ENCODE data around the gene GPT2. TPM values are rescaled to one million over a fixed set of nuclear protein-coding genes. Genes with fewer than 3 reads are reported as not detected.

Gene GPT2
- total RNA-seq, 1 donor = 15.6 TPM

DNA sequence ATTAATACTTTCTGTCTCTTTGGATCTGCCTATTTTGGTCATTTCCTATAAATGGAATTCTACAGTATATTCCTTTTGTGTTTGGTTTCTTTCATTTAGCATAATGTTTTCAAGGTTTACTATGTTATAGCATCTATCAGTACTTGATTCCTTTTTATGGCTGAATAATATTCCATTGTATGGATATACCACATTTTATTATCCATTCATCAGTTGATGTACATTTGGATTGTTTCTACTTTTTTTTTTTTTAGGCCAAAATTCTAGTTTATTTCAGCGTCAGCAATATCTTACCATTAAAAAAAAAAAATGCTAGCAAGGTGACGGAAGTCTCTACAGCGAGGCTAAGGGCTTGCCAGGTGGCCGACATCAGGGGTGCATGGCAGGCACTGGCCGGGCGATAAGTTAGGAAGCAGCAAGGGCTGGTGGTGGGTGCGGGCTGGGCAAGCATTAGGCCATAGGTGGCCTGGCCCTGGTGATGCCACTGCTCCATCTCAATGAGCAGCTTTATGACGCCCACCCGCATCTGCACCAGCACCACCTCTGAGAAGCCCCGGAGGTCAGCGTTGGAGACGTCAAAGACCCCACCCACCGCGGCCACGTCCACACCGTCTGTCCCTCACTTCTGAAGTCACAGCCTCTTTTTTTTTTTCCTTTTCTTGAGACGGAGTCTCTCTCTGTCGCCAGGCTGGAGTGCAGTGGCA is 41.8 kb upstream of the GPT2 start:
- H3K4me2 ChIP-seq (ENCODE audit: insufficient read depth, low read length) = no peak overlapping the region

DNA sequence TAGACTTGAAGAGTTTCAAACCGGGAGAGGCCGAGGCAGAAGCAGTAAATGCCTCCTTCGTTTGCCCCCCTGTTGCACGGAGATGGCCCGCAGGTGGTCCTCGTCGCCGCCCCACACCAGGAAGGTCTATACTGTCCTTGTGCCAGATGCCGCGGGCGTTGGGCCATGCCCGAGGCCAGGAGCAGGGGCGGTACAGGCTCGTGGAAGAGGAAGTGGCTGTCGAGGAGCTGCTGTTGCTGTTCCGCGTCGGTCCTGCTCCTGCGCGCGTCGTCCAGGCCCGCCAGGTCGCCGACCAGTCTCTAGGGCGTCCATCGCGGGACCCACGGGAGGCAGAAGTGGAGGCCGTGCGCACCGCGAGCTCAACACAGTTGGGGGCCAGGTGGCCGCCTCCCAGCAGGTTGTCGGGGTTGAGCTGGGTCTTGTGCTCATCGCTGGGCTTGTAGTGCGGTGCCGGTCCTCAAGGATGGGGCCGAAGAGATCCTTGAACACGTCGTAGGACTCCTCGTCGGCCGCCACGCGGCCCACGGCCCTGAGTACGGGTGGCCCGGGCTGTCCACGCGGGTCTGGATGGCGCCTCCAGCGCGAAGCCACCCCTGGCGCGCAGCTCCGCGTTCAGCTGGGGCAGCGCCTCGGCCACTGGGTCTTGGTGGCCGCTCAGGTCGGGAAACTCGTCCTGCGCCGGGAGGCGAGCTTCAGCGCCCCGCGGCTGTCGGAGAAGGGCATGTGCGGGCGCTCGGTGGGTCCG is 40.1 kb upstream of the GPT2 start:
- no peaks in the 10 kb centered on the region for H3K9me3 ChIP-seq (ENCODE audit: low read depth, low read length)
- no peaks in the 10 kb centered on the region for H3K79me2 ChIP-seq (ENCODE audit: insufficient read depth, low read length)
- peak overlapping the region; percentile 30 for H3K4me3 ChIP-seq (ENCODE audit: insufficient read depth, low read length)
- H4K20me1 ChIP-seq (ENCODE audit: insufficient read depth, low read length) = no peaks in the 10 kb centered on the region
- no peak for DNase-seq (ENCODE audit: insufficient read length, low spot score, missing footprints)
- H3K27me3 ChIP-seq (ENCODE audit: insufficient read depth, low read length) = no peaks in the 10 kb centered on the region
- H3K36me3 ChIP-seq (ENCODE audit: insufficient read depth, low read length) = no peaks in the 10 kb centered on the region
- peak overlapping the region; percentile 36 for H3K4me2 ChIP-seq (ENCODE audit: insufficient read depth, low read length)
- peak overlapping the region; percentile 59 for H2AFZ ChIP-seq (ENCODE audit: low read length)
- TF ChIP-seq, protein P1, sequence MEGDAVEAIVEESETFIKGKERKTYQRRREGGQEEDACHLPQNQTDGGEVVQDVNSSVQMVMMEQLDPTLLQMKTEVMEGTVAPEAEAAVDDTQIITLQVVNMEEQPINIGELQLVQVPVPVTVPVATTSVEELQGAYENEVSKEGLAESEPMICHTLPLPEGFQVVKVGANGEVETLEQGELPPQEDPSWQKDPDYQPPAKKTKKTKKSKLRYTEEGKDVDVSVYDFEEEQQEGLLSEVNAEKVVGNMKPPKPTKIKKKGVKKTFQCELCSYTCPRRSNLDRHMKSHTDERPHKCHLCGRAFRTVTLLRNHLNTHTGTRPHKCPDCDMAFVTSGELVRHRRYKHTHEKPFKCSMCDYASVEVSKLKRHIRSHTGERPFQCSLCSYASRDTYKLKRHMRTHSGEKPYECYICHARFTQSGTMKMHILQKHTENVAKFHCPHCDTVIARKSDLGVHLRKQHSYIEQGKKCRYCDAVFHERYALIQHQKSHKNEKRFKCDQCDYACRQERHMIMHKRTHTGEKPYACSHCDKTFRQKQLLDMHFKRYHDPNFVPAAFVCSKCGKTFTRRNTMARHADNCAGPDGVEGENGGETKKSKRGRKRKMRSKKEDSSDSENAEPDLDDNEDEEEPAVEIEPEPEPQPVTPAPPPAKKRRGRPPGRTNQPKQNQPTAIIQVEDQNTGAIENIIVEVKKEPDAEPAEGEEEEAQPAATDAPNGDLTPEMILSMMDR (IDR thresholded peaks at IDR 0.05; ENCODE audit: extremely low read depth, low read depth, low read length) = no peak
- no peaks in the 10 kb centered on the region for H3K4me1 ChIP-seq (ENCODE audit: insufficient read depth, low read length)
- H3K27ac ChIP-seq (ENCODE audit: low read depth, low read length) = no peak overlapping the region

More for the DNA sequence above, 41.8 kb upstream of the GPT2 start:
- DNase-seq (ENCODE audit: insufficient read length, low spot score, missing footprints) = no peak
- no peaks in the 10 kb centered on the region for H3K27me3 ChIP-seq (ENCODE audit: insufficient read depth, low read length)
- TF ChIP-seq, protein P1 (IDR thresholded peaks at IDR 0.05; ENCODE audit: extremely low read depth, low read depth, low read length) = no peak
- H3K79me2 ChIP-seq (ENCODE audit: insufficient read depth, low read length) = no peaks in the 10 kb centered on the region
- H3K4me1 ChIP-seq (ENCODE audit: insufficient read depth, low read length) = no peaks in the 10 kb centered on the region
- no peaks in the 10 kb centered on the region for H3K36me3 ChIP-seq (ENCODE audit: insufficient read depth, low read length)
- no peak overlapping the region for H3K4me3 ChIP-seq (ENCODE audit: insufficient read depth, low read length)
- H4K20me1 ChIP-seq (ENCODE audit: insufficient read depth, low read length) = no peaks in the 10 kb centered on the region
- H3K27ac ChIP-seq (ENCODE audit: low read depth, low read length) = no peak overlapping the region
- no peak overlapping the region for H2AFZ ChIP-seq (ENCODE audit: low read length)
- no peaks in the 10 kb centered on the region for H3K9me3 ChIP-seq (ENCODE audit: low read depth, low read length)

DNA sequence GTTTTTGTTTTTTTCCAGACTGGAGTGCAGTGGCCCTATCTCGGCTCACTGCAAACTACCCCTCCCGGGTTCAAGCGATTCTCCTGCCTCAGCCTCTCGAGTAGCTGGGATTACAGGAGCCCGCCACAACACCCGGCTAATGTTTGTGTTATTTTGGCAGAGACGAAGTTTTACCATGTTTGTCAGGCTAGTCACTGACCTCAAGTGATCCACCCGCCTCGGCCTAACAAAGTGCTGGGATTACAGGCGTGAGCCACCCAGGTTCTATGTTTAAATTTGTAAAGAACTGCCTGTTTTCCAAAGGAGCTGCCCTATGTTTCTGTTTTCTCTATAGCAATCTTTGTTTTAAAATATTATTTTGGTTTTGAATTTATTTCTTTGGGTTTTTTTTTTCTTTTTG is 39.4 kb upstream of the GPT2 start:
- Histone ChIP-seq H3K4me3 (ENCODE audit: insufficient read depth, low read length) (no peak overlapping the region), H3K27me3 (ENCODE audit: insufficient read depth, low read length) (no peaks in the 10 kb centered on the region), H3K4me2 (ENCODE audit: insufficient read depth, low read length) (peak overlapping the region; percentile 36), H3K27ac (ENCODE audit: low read depth, low read length) (no peak overlapping the region), H3K79me2 (ENCODE audit: insufficient read depth, low read length) (no peaks in the 10 kb centered on the region), H4K20me1 (ENCODE audit: insufficient read depth, low read length) (no peaks in the 10 kb centered on the region), H2AFZ (ENCODE audit: low read length) (no peak overlapping the region), H3K36me3 (ENCODE audit: insufficient read depth, low read length) (no peaks in the 10 kb centered on the region), H3K9me3 (ENCODE audit: low read depth, low read length) (no peaks in the 10 kb centered on the region), H3K4me1 (ENCODE audit: insufficient read depth, low read length) (no peaks in the 10 kb centered on the region)
- no peak for DNase-seq (ENCODE audit: insufficient read length, low spot score, missing footprints)
- TF ChIP-seq, protein P1 (IDR thresholded peaks at IDR 0.05; ENCODE audit: extremely low read depth, low read depth, low read length) = no peak

DNA sequence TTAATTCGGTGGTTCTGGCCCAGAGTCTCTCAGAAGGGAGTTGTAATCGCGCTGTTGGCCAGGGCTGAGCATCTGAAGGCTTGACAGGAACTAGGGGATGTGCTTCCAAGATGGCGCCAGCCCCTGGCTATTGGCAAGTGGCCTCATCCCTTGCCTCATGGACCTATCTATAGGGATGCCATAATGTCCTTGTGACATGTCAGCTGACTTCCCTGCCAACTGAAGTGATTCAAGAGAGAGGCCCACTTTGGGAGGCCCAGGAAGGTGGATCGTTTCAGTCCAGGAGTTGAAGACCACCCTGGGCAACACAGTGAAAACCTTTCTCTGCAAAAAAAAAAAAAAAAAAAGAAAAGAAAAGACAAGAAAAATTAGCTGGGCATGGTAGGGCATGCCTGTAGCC is 38.2 kb upstream of the GPT2 start:
- H4K20me1 ChIP-seq (ENCODE audit: insufficient read depth, low read length) = no peaks in the 10 kb centered on the region
- H3K36me3 ChIP-seq (ENCODE audit: insufficient read depth, low read length) = no peaks in the 10 kb centered on the region
- no peaks in the 10 kb centered on the region for H3K9me3 ChIP-seq (ENCODE audit: low read depth, low read length)
- H3K27ac ChIP-seq (ENCODE audit: low read depth, low read length) = no peak overlapping the region
- DNase-seq (ENCODE audit: insufficient read length, low spot score, missing footprints) = no peak
- no peaks in the 10 kb centered on the region for H3K4me1 ChIP-seq (ENCODE audit: insufficient read depth, low read length)
- no peak overlapping the region for H2AFZ ChIP-seq (ENCODE audit: low read length)
- no peaks in the 10 kb centered on the region for H3K79me2 ChIP-seq (ENCODE audit: insufficient read depth, low read length)
- H3K27me3 ChIP-seq (ENCODE audit: insufficient read depth, low read length) = no peaks in the 10 kb centered on the region
- H3K4me2 ChIP-seq (ENCODE audit: insufficient read depth, low read length) = no peak overlapping the region
- TF ChIP-seq, protein P1 (IDR thresholded peaks at IDR 0.05; ENCODE audit: extremely low read depth, low read depth, low read length) = no peak
- H3K4me3 ChIP-seq (ENCODE audit: insufficient read depth, low read length) = no peak overlapping the region

All from osteoblast (primary cell).